ENCODE data around the gene HYDIN. TPM values are rescaled to one million over a fixed set of nuclear protein-coding genes. Genes with fewer than 3 reads are reported as not detected.

Gene HYDIN
- total and polyA plus RNA-seq, 9 of the 15 experiments (the other 6 are each of a cell fraction or from before 2014, with no cell fraction given), result 0.08 to 0.43 (median 0.14) TPM; not detected in 1

DNA sequence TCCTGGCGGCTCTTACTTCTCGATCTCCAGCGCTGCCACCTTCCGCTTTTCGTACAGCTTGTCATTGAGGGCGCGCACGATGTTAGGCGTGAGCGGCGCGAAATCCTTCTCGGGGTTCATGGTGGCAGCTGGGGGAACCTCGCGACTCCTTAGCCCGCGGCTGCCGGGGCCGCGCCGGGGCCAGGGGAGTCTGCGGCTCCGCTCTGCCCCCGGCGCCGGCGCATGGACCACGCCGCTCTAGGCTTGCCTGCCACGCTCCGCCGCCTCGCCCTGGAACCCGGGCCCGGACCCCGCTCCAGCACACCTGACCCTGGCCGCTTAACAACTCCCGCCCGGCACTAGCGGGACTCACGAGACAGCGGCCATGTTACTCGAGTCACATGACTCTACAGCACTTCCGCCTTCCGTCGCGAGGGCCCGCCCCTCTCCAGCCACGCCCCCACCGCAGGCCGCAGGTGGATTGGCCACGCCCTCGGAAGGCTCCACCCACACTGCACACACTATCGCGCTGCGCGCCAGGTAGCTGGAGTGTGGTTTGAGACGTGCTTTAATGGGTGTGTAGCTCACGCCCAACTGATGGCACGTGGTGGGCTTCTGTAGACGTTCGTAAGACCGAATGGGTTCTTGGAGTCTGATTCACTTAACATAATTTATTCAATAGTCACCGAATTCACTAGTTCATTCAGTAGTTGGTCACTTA, 429.6 kb downstream of the HYDIN start, which contains the start of gene VAC14 (continued):
- TF ChIP-seq CTCFL (IDR thresholded peaks at IDR 0.05; ENCODE audit: borderline replicate concordance, insufficient read depth, low read depth, low read length, poor library complexity, severe bottlenecking), result no peak
- no peak for TF ChIP-seq CSDE1 (IDR thresholded peaks at IDR 0.05)
- TF ChIP-seq ZBTB17 (CRISPR knock-in tag; IDR thresholded peaks at IDR 0.05), result no peak
- peak; percentile 85 for TF ChIP-seq SPI1 (IDR thresholded peaks at IDR 0.05; ENCODE audit: borderline replicate concordance, low read depth, low read length)
- no peak for TF ChIP-seq TAL1 (IDR thresholded peaks at IDR 0.05)
- TF ChIP-seq GABPB2 (CRISPR knock-in tag; conservative IDR thresholded peaks at IDR 0.05), result no peak
- no peak for TF ChIP-seq AFF1 (IDR thresholded peaks at IDR 0.05; ENCODE audit: low read depth in 1 of 2, partially characterized antibody in 2 of 2)
- TF ChIP-seq, protein P1, sequence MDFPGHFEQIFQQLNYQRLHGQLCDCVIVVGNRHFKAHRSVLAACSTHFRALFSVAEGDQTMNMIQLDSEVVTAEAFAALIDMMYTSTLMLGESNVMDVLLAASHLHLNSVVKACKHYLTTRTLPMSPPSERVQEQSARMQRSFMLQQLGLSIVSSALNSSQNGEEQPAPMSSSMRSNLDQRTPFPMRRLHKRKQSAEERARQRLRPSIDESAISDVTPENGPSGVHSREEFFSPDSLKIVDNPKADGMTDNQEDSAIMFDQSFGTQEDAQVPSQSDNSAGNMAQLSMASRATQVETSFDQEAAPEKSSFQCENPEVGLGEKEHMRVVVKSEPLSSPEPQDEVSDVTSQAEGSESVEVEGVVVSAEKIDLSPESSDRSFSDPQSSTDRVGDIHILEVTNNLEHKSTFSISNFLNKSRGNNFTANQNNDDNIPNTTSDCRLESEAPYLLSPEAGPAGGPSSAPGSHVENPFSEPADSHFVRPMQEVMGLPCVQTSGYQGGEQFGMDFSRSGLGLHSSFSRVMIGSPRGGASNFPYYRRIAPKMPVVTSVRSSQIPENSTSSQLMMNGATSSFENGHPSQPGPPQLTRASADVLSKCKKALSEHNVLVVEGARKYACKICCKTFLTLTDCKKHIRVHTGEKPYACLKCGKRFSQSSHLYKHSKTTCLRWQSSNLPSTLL (IDR thresholded peaks at IDR 0.05), result no peak
- TF ChIP-seq SIRT6 (IDR thresholded peaks at IDR 0.05; ENCODE audit: low read depth, low read length), result no peak
- no peak for TF ChIP-seq ELK1 (CRISPR knock-in tag; IDR thresholded peaks at IDR 0.05)
- TF ChIP-seq ETV5 (CRISPR knock-in tag; IDR thresholded peaks at IDR 0.05; ENCODE audit: low read depth), result peak; percentile 60; the same call in 1 of the 2 replicates
- no peak for TF ChIP-seq ZBED1 (IDR thresholded peaks at IDR 0.05)
- no peak for TF ChIP-seq NUFIP1 (IDR thresholded peaks at IDR 0.05; ENCODE audit: partially characterized antibody)
- TF ChIP-seq TCF7 (IDR thresholded peaks at IDR 0.05; ENCODE audit: borderline replicate concordance), result no peak
- TF ChIP-seq POLR2AphosphoS5 (IDR thresholded peaks at IDR 0.05; ENCODE audit: control insufficient read depth, insufficient read depth, low read depth, low read length), result peak; percentile 82
- peak in 1 of 2 experiments; percentile 98; a peak in 3 of 4 replicates for TF ChIP-seq HDAC1 (IDR thresholded peaks at IDR 0.05)
- no peak for TF ChIP-seq ZNF551 (CRISPR knock-in tag; IDR thresholded peaks at IDR 0.05)
- no peak for TF ChIP-seq WHSC1 (IDR thresholded peaks at IDR 0.05; ENCODE audit: low read length)
- TF ChIP-seq ZC3H11A (IDR thresholded peaks at IDR 0.05; ENCODE audit: low read depth, low read length), result no peak
- no peak for TF ChIP-seq ZNF764 (CRISPR knock-in tag; IDR thresholded peaks at IDR 0.05; ENCODE audit: low read depth)
